SK-N-SH (cell line): ENCODE results near the gene CGB8.

Experiments used
- CTCF ChIP-seq: fragments of 200-600 bp; sonication (generic); IDR thresholded peaks from 2 replicates; pipeline ENCODE4 v1.6.1; 2017; ENCODE audit warnings: antibody characterized with exemption, mild to moderate bottlenecking, moderate library complexity
- POLR2AphosphoS5 ChIP-seq: IDR thresholded peaks from 2 replicates; pipeline ENCODE4 v1.6.1; 2012; ENCODE audit warnings: low read depth, low read length
- RAD21 ChIP-seq: IDR thresholded peaks from 2 replicates; pipeline ENCODE4 v1.6.1; 2012; ENCODE audit warnings: mild to moderate bottlenecking, low read length

DNA sequence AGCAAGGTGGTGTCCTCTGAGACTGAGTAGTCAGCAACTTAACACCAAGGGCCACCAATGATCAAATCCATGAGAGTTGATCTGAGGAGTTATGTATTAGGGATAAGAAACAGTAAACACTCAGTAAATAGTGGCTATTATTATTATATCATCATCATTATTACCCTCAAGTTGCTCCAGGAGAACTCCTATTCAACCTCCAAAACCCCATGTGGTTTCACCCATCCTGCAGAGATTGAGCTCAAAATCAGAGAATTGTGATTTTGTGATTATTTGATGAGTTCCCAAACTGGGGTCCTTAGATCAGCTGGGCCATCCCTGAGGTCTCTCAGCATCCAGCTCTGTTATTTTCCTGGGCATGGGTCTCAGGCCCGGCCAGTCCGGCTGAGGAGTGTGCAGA is 12.1 kb upstream of the CGB8 start:
- TF ChIP-seq POLR2AphosphoS5 (no peak), RAD21 (no peak), CTCF (no peak)
